SKM-1 (cell line): ENCODE results near the gene PHGDH.

Experiments used
- DNase-seq: peaks from one replicate; lab custom pipeline; 2025; ENCODE audit not compliant: unreplicated experiment; lab: John Stamatoyannopoulos, UW

Gene PHGDH

GRCh38 chr1:119711804-119712341 lies at the start of gene PHGDH:
TSS of gene PHGDH (plus strand) at chr1:119711934. CDS start at chr1:119712023, 89 bp downstream.
- DNase-seq, result peak; percentile 95

- no peak for DNase-seq
These were observed 49.7 kb upstream of the PHGDH start for GRCh38 chr1:119662034-119662437.

GRCh38 chr1:119664067-119664466 lies 47.7 kb upstream of the PHGDH start:
- DNase-seq, result no peak

GRCh38 chr1:119667173-119667572 lies 44.6 kb upstream of the PHGDH start:
- no peak for DNase-seq

GRCh38 chr1:119670898-119671297 lies 40.8 kb upstream of the PHGDH start:
- no peak for DNase-seq

GRCh38 chr1:119673171-119673940 lies 38.4 kb upstream of the PHGDH start:
- DNase-seq, result no peak

- DNase-seq, result no peak
These were observed 37.6 kb upstream of the PHGDH start for GRCh38 chr1:119674111-119674526.

GRCh38 chr1:119674835-119675289 lies 36.9 kb upstream of the PHGDH start:
- DNase-seq, result no peak

GRCh38 chr1:119675349-119676345 lies 36.1 kb upstream of the PHGDH start:
- DNase-seq, result peak; percentile 47

- DNase-seq, result no peak
These were observed 35.0 kb upstream of the PHGDH start for GRCh38 chr1:119676571-119677206.

GRCh38 chr1:119679223-119679622 lies 32.5 kb upstream of the PHGDH start:
- DNase-seq, result no peak

GRCh38 chr1:119680193-119680592 lies 31.5 kb upstream of the PHGDH start:
- DNase-seq, result no peak

- no peak for DNase-seq
These were observed 31.0 kb upstream of the PHGDH start for GRCh38 chr1:119680723-119681122.

- DNase-seq, result no peak
These were observed 30.2 kb upstream of the PHGDH start for GRCh38 chr1:119681560-119681959.

GRCh38 chr1:119682141-119682540 lies 29.6 kb upstream of the PHGDH start:
- DNase-seq, result no peak

GRCh38 chr1:119683893-119684292 lies 27.8 kb upstream of the PHGDH start:
- no peak for DNase-seq

- DNase-seq, result no peak
These were observed 25.1 kb upstream of the PHGDH start for GRCh38 chr1:119686661-119687060.

GRCh38 chr1:119687434-119688079 lies 24.2 kb upstream of the PHGDH start:
- DNase-seq, result no peak

- no peak for DNase-seq
These were observed 22.9 kb upstream of the PHGDH start for GRCh38 chr1:119688810-119689209.

- DNase-seq, result no peak
These were observed 22.2 kb upstream of the PHGDH start for GRCh38 chr1:119689511-119689910.
